Fibroblast of skin of abdomen (primary cell): ENCODE measurements around the gene EDDM3A. TPM values are rescaled to one million over a fixed set of nuclear protein-coding genes. Genes with fewer than 3 reads are reported as not detected.
"Not testable (repeated sequence)": the region's sequence is repeated elsewhere in the genome, so short reads cannot be mapped to it uniquely, and the experiment has no call there.

ENCODE experiments used
- DNase-seq: peaks from one replicate; pipeline ENCODE4 v3.0.0-alpha.2; 2013
- polyA plus RNA-seq, 2 experiments: library from polyadenylated mRNA; unstranded; fragments of 120-200 nt; gene quantifications; one replicate each; pipeline ENCODE4 v1.2.1, GENCODE V29; 2013; ENCODE audit not compliant: insufficient read length in 2 of 2

Gene EDDM3A
- not detected for polyA plus RNA-seq (2013, experiment 1 of 2; ENCODE audit: insufficient read length)
- polyA plus RNA-seq (2013, experiment 2 of 2; ENCODE audit: insufficient read length): not detected

- DNase-seq: no peak
Observed at GRCh38 chr14:20745571-20746358, at the start of gene EDDM3A. Gene EDDM3A (plus strand): TSS chr14:20745887. CDS start chr14:20747581, 1,694 bp downstream.

- DNase-seq: no peak
Observed at GRCh38 chr14:20696764-20697163, 48.9 kb upstream of the EDDM3A start.

GRCh38 chr14:20697273-20698017 is 48.2 kb upstream of the EDDM3A start:
- DNase-seq: peak; percentile 53

GRCh38 chr14:20698018-20698329 is 47.7 kb upstream of the EDDM3A start:
- no peak for DNase-seq

- no peak for DNase-seq
Observed at GRCh38 chr14:20698934-20699333, 46.8 kb upstream of the EDDM3A start.

- DNase-seq: no peak
Observed at GRCh38 chr14:20699931-20700330, 45.8 kb upstream of the EDDM3A start.

GRCh38 chr14:20700965-20701364 is 44.7 kb upstream of the EDDM3A start:
- not testable (repeated sequence) for DNase-seq

GRCh38 chr14:20706657-20707355 is 38.9 kb upstream of the EDDM3A start:
- no peak for DNase-seq

- no peak for DNase-seq
Observed at GRCh38 chr14:20707622-20708021, 38.1 kb upstream of the EDDM3A start.

GRCh38 chr14:20711261-20711660 is 34.4 kb upstream of the EDDM3A start:
- DNase-seq: no peak

- no peak for DNase-seq
Observed at GRCh38 chr14:20711685-20712084, 34.0 kb upstream of the EDDM3A start.

- DNase-seq: no peak
Observed at GRCh38 chr14:20712904-20713303, 32.8 kb upstream of the EDDM3A start.

- DNase-seq: peak; percentile 3
Observed at GRCh38 chr14:20714593-20715250, 31.0 kb upstream of the EDDM3A start.

GRCh38 chr14:20719777-20720176 is 25.9 kb upstream of the EDDM3A start:
- DNase-seq: no peak

GRCh38 chr14:20720741-20721140 is 24.9 kb upstream of the EDDM3A start:
- DNase-seq: no peak

GRCh38 chr14:20722016-20722415 is 23.7 kb upstream of the EDDM3A start:
- DNase-seq: no peak

GRCh38 chr14:20723488-20723887 is 22.2 kb upstream of the EDDM3A start:
- DNase-seq: no peak

- DNase-seq: not testable (repeated sequence)
Observed at GRCh38 chr14:20726121-20726520, 19.6 kb upstream of the EDDM3A start.

- no peak for DNase-seq
Observed at GRCh38 chr14:20726531-20726930, 19.2 kb upstream of the EDDM3A start.

GRCh38 chr14:20730891-20731290 is 14.8 kb upstream of the EDDM3A start:
- no peak for DNase-seq

- DNase-seq: no peak
Observed at GRCh38 chr14:20732477-20732876, 13.2 kb upstream of the EDDM3A start.

- no peak for DNase-seq
Observed at GRCh38 chr14:20732979-20733635, 12.6 kb upstream of the EDDM3A start.
